HepG2 (cell line): Measurements from ENCODE around the gene SFT2D2. TPM values are rescaled to one million over a fixed set of nuclear protein-coding genes. Genes with fewer than 3 reads are reported as not detected.
A peak's percentile ranks its signal among the peaks of the same experiment; 100 is the strongest.

Source experiments
- HNRNPK ChIP-seq: fragments of 200-400 bp; formaldehyde crosslinking; IDR thresholded peaks from 2 replicates; pipeline ENCODE4 v1.6.1; 2018; ENCODE audit warnings: low read length, low read depth, moderate library complexity, mild to moderate bottlenecking; ENCODE audit not compliant: poor library complexity, severe bottlenecking
- U2AF1 ChIP-seq: fragments of 200-400 bp; formaldehyde crosslinking; optimal IDR thresholded peaks from 2 replicates; pipeline ENCODE3; 2017; ENCODE audit warnings: mild to moderate bottlenecking, low read depth, low read length
- ZNF10 ChIP-seq: sonication (generic); formaldehyde crosslinking; IDR thresholded peaks from 2 replicates; pipeline ENCODE4 v1.4.0; 2020; ENCODE audit warnings: mild to moderate bottlenecking, low read depth, missing genetic modification reagents, borderline replicate concordance
- ZNF431 ChIP-seq: sonication (generic); formaldehyde crosslinking; IDR thresholded peaks from 2 replicates; pipeline ENCODE4 v1.9.0; 2022; ENCODE audit warnings: missing genetic modification reagents, low read depth, mild to moderate bottlenecking, borderline replicate concordance
- polyA plus RNA-seq, 8 experiments: library from polyadenylated mRNA; depleted of rRNA in 3 of 8; stranded (reverse) in 7 of 8; unstranded in 1 of 8; fragments of >200 nt; fragmentation: Illumina TruSeq in 4 of 8; extraction: Trizol in 4 of 8; gene quantifications; 2 replicates each; pipeline versions ENCODE4 v1.2.1 to v1.2.3, GENCODE V29; 2011 to 2016; ENCODE audit warnings: low read depth in 4 of 8, missing spikeins in 1 of 8, mixed read lengths in 1 of 8; ENCODE audit not compliant: insufficient read depth in 1 of 8
- total RNA-seq, 5 experiments: library from RNA; depleted of rRNA; stranded (reverse); fragments of >200 nt; fragmentation: Illumina TruSeq; extraction: Trizol; gene quantifications; 2 replicates each; pipeline ENCODE4 v1.2.3, GENCODE V29; 2016; ENCODE audit warnings: low read depth in 1 of 5
- TF ChIP-seq, protein P1 (sequence below): sonication (generic); formaldehyde crosslinking; IDR thresholded peaks from 2 replicates; pipeline ENCODE4 v1.4.0; 2020; ENCODE audit warnings: mild to moderate bottlenecking, missing genetic modification reagents
- TF ChIP-seq, protein P2 (sequence below): sonication (generic); formaldehyde crosslinking; IDR thresholded peaks from 2 replicates; pipeline ENCODE4 v1.4.0; 2020; ENCODE audit warnings: mild to moderate bottlenecking, missing genetic modification reagents
- TF ChIP-seq, protein P3 (sequence below): sonication (generic); formaldehyde crosslinking; IDR thresholded peaks from 2 replicates; pipeline ENCODE4 v1.9.0; 2022; ENCODE audit warnings: missing genetic modification reagents, mild to moderate bottlenecking, borderline replicate concordance
- TF ChIP-seq, protein P4 (sequence below): sonication (generic); formaldehyde crosslinking; IDR thresholded peaks from 2 replicates; pipeline ENCODE4 v1.4.0; 2020; ENCODE audit warnings: missing genetic modification reagents, borderline replicate concordance

Gene SFT2D2
- total and polyA plus RNA-seq, 2 of the 13 experiments (the other 11 are each of a cell fraction or from before 2014, with no cell fraction given), result 10.0 to 28.8 TPM

DNA sequence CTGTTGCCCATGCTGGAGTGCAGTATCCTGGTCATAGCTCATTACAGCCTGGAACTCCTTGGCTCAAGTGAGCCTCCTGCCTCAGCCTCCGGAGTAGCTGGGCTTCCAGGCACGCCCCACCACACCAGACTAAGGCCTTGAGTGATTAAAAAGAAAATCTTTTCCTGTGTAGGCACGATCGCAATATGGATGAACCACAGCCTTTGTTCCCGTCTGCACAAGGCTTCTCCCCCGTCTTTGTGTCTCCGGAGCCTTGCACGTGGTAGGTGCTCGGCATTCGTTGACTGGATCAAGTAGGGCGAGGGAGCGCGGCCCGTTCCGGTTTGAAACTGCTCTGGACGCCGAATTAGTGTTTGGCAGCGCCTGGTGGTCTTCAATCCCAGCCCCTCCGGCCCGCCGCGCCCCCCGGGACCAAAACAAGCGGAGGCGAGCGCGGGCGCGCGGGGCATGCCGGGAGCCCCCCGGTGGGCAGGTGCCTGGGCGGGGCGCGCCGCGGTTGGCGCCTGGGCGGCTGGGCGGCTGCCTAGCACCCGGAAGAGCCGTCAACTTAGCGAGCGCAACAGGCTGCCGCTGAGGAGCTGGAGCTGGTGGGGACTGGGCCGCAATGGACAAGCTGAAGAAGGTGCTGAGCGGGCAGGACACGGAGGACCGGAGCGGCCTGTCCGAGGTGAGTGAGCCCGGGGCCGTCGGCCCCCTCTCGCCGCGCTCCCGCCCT lies at the start of gene SFT2D2 (continued):
- TF ChIP-seq, protein P1, sequence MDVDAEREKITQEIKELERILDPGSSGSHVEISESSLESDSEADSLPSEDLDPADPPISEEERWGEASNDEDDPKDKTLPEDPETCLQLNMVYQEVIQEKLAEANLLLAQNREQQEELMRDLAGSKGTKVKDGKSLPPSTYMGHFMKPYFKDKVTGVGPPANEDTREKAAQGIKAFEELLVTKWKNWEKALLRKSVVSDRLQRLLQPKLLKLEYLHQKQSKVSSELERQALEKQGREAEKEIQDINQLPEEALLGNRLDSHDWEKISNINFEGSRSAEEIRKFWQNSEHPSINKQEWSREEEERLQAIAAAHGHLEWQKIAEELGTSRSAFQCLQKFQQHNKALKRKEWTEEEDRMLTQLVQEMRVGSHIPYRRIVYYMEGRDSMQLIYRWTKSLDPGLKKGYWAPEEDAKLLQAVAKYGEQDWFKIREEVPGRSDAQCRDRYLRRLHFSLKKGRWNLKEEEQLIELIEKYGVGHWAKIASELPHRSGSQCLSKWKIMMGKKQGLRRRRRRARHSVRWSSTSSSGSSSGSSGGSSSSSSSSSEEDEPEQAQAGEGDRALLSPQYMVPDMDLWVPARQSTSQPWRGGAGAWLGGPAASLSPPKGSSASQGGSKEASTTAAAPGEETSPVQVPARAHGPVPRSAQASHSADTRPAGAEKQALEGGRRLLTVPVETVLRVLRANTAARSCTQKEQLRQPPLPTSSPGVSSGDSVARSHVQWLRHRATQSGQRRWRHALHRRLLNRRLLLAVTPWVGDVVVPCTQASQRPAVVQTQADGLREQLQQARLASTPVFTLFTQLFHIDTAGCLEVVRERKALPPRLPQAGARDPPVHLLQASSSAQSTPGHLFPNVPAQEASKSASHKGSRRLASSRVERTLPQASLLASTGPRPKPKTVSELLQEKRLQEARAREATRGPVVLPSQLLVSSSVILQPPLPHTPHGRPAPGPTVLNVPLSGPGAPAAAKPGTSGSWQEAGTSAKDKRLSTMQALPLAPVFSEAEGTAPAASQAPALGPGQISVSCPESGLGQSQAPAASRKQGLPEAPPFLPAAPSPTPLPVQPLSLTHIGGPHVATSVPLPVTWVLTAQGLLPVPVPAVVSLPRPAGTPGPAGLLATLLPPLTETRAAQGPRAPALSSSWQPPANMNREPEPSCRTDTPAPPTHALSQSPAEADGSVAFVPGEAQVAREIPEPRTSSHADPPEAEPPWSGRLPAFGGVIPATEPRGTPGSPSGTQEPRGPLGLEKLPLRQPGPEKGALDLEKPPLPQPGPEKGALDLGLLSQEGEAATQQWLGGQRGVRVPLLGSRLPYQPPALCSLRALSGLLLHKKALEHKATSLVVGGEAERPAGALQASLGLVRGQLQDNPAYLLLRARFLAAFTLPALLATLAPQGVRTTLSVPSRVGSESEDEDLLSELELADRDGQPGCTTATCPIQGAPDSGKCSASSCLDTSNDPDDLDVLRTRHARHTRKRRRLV, result peak; percentile 98
- no peak for TF ChIP-seq ZNF10 (CRISPR knock-in tag)
- TF ChIP-seq ZNF431 (CRISPR knock-in tag), result peak; percentile 92; the same call in 1 of the 2 replicates
- TF ChIP-seq, protein P2, sequence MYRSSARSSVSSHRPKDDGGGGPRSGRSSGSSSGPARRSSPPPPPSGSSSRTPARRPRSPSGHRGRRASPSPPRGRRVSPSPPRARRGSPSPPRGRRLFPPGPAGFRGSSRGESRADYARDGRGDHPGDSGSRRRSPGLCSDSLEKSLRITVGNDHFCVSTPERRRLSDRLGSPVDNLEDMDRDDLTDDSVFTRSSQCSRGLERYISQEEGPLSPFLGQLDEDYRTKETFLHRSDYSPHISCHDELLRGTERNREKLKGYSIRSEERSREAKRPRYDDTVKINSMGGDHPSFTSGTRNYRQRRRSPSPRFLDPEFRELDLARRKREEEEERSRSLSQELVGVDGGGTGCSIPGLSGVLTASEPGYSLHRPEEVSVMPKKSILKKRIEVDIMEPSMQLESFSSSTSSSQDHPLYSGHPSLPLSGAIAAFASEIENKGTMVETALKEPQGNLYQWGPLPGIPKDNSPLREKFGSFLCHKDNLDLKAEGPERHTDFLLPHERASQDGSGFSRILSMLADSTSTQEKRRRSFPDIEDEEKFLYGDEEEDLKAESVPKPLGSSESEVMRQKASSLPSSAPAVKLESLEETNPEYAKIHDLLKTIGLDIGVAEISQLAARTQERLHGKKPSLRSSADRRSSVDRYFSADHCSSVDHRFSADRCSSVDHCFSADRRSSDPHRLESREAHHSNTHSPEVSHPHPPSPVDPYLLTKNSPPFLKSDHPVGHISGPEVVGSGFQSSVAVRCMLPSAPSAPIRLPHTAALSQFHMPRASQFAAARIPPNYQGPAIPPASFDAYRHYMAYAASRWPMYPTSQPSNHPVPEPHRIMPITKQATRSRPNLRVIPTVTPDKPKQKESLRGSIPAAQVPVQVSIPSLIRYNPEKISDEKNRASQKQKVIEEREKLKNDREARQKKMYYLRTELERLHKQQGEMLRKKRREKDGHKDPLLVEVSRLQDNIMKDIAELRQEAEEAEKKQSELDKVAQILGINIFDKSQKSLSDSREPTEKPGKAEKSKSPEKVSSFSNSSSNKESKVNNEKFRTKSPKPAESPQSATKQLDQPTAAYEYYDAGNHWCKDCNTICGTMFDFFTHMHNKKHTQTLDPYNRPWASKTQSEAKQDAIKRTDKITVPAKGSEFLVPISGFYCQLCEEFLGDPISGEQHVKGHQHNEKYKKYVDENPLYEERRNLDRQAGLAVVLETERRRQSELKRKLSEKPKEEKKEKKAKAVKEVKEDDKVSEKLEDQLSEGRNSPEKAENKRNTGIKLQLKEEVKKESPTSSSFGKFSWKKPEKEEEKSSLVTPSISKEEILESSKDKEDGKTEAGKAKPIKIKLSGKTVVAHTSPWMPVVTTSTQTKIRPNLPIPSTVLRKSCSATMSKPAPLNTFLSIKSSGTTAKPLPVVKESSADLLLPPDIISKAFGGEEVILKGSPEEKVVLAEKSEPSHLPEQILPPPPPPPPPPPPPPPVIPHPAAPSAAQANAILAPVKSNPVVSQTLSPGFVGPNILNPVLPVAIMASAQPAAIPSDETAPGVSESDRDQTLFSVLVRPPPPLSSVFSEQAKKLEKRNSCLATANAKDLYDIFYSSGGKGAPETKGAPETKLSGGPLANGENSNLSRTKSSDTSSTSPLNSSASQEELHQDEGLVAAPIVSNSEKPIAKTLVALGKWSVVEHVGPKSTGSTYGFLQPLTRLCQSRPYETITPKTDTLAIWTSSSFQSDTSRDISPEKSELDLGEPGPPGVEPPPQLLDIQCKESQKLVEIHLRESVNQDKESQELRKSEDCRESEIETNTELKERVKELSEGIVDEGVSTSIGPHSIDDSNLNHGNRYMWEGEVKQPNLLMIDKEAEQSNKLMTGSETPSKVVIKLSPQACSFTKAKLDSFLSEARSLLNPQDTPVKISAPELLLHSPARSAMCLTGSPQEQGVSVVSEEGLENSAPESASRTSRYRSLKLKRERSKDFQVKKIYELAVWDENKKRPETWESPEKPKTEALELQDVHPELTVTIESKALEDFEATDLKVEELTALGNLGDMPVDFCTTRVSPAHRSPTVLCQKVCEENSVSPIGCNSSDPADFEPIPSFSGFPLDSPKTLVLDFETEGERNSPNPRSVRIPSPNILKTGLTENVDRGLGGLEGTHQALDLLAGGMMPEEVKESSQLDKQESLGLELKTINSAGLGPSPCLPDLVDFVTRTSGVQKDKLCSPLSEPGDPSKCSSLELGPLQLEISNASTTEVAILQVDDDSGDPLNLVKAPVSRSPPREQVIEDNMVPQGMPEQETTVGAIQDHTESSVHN, result peak; percentile 91; the same call in 1 of the 2 replicates
- TF ChIP-seq, protein P3, sequence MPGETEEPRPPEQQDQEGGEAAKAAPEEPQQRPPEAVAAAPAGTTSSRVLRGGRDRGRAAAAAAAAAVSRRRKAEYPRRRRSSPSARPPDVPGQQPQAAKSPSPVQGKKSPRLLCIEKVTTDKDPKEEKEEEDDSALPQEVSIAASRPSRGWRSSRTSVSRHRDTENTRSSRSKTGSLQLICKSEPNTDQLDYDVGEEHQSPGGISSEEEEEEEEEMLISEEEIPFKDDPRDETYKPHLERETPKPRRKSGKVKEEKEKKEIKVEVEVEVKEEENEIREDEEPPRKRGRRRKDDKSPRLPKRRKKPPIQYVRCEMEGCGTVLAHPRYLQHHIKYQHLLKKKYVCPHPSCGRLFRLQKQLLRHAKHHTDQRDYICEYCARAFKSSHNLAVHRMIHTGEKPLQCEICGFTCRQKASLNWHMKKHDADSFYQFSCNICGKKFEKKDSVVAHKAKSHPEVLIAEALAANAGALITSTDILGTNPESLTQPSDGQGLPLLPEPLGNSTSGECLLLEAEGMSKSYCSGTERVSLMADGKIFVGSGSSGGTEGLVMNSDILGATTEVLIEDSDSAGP (CRISPR knock-in tag), result peak; percentile 45; the same call in 1 of the 2 replicates
- peak; percentile 30 for TF ChIP-seq HNRNPK
- peak; percentile 35 for TF ChIP-seq U2AF1
- TF ChIP-seq, protein P4, sequence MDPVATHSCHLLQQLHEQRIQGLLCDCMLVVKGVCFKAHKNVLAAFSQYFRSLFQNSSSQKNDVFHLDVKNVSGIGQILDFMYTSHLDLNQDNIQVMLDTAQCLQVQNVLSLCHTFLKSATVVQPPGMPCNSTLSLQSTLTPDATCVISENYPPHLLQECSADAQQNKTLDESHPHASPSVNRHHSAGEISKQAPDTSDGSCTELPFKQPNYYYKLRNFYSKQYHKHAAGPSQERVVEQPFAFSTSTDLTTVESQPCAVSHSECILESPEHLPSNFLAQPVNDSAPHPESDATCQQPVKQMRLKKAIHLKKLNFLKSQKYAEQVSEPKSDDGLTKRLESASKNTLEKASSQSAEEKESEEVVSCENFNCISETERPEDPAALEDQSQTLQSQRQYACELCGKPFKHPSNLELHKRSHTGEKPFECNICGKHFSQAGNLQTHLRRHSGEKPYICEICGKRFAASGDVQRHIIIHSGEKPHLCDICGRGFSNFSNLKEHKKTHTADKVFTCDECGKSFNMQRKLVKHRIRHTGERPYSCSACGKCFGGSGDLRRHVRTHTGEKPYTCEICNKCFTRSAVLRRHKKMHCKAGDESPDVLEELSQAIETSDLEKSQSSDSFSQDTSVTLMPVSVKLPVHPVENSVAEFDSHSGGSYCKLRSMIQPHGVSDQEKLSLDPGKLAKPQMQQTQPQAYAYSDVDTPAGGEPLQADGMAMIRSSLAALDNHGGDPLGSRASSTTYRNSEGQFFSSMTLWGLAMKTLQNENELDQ, result 0 out of 2 replicates have a peak, but pooled peaks have one; percentile 22
